SK-N-SH (cell line): Measurements from ENCODE around the gene WDR5B.

Experiments used
- CTCF ChIP-seq: fragments of 200-600 bp; sonication (generic); IDR thresholded peaks from 2 replicates; pipeline ENCODE4 v1.6.1; 2017; ENCODE audit warnings: antibody characterized with exemption, mild to moderate bottlenecking, moderate library complexity
- FOXJ3 ChIP-seq: sonication (generic); formaldehyde crosslinking; IDR thresholded peaks from 2 replicates; pipeline ENCODE4 v1.5.1; 2020; ENCODE audit warnings: mild to moderate bottlenecking, missing genetic modification reagents
- POLR2AphosphoS5 ChIP-seq: IDR thresholded peaks from 2 replicates; pipeline ENCODE4 v1.6.1; 2012; ENCODE audit warnings: low read depth, low read length
- TAF1 ChIP-seq: IDR thresholded peaks from 2 replicates; pipeline ENCODE4 v1.6.1; 2012; ENCODE audit warnings: low read depth, mild to moderate bottlenecking, low read length, moderate library complexity, borderline replicate concordance

GRCh38 chr3:122364490-122364889, 51.4 kb downstream of the WDR5B start:
- TF ChIP-seq FOXJ3 (CRISPR knock-in tag) (no peak), CTCF (no peak), POLR2AphosphoS5 (no peak), TAF1 (no peak)
